GM23338 (cell line): Measurements from ENCODE around the gene TRAF3. TPM values are rescaled to one million over a fixed set of nuclear protein-coding genes. Genes with fewer than 3 reads are reported as not detected.
A peak's percentile ranks its signal among the peaks of the same experiment; 100 is the strongest.

Experiments
- ATAC-seq: fragments of 200-7000 bp; cut with Tn5 transposase; 3 replicates; pipeline ENCODE4 v1.9.1; 2020
- DNase-seq: peaks from one replicate; pipeline ENCODE4 v3.0.0-alpha.2; 2015; ENCODE audit warnings: low spot score
- H2AFZ ChIP-seq: fragments of 200-600 bp; sonication (generic); 2 replicates; pipeline ENCODE4 v1.8.0; 2016; ENCODE audit warnings: antibody characterized with exemption, mild to moderate bottlenecking, moderate library complexity
- H3F3A ChIP-seq: fragments of 200-600 bp; sonication (generic); replicated peaks from 2 replicates; pipeline ENCODE4 v1.8.0; 2017; ENCODE audit warnings: antibody characterized with exemption, mixed run types, low read depth
- H3K27ac ChIP-seq: fragments of 200-600 bp; sonication (generic); 2 replicates; pipeline ENCODE4 v1.6.1; 2016; ENCODE audit warnings: low read depth
- H3K27me3 ChIP-seq: fragments of 200-600 bp; sonication (generic); 2 replicates; pipeline ENCODE4 v1.8.0; 2016; ENCODE audit warnings: mild to moderate bottlenecking, mixed run types, moderate library complexity; ENCODE audit not compliant: insufficient read depth
- H3K36me3 ChIP-seq: fragments of 200-600 bp; sonication (generic); 2 replicates; pipeline ENCODE4 v1.8.0; 2016; ENCODE audit warnings: mild to moderate bottlenecking; ENCODE audit not compliant: insufficient read depth
- H3K4me1 ChIP-seq: fragments of 200-600 bp; sonication (generic); 2 replicates; pipeline ENCODE4 v1.8.0; 2016; ENCODE audit warnings: mild to moderate bottlenecking, moderate library complexity; ENCODE audit not compliant: insufficient read depth
- H3K4me2 ChIP-seq: fragments of 200-600 bp; sonication (generic); 2 replicates; pipeline ENCODE4 v1.7.1; 2017; ENCODE audit warnings: mixed run types
- H3K4me3 ChIP-seq: fragments of 200-600 bp; sonication (generic); 2 replicates; pipeline ENCODE4 v1.6.1; 2016; ENCODE audit warnings: mixed run types
- H3K79me2 ChIP-seq: fragments of 200-600 bp; sonication (generic); replicated peaks from 2 replicates; pipeline ENCODE4 v1.8.0; 2017; ENCODE audit warnings: mild to moderate bottlenecking; ENCODE audit not compliant: insufficient read depth
- H3K9me2 ChIP-seq: fragments of 200-600 bp; sonication (generic); 2 replicates; pipeline ENCODE4 v1.8.0; 2017; ENCODE audit not compliant: insufficient read depth
- H4K20me1 ChIP-seq: fragments of 200-600 bp; sonication (generic); replicated peaks from 2 replicates; pipeline ENCODE4 v1.8.0; 2017; ENCODE audit warnings: mild to moderate bottlenecking; ENCODE audit not compliant: insufficient read depth
- H3K27ac Mint-ChIP-seq: 2 replicates; pipeline ENCODE4 v1.8.0; 2020; ENCODE audit warnings: inconsistent platforms, mild to moderate bottlenecking, moderate library complexity, mixed read lengths
- H3K27me3 Mint-ChIP-seq: 3 replicates; pipeline ENCODE4 v1.8.0; 2022; ENCODE audit warnings: low read depth, mild to moderate bottlenecking, moderate library complexity, mixed read lengths, inconsistent platforms; ENCODE audit not compliant: insufficient read depth, poor library complexity
- H3K36me3 Mint-ChIP-seq: 3 replicates; pipeline ENCODE4 v1.8.0; 2021; ENCODE audit warnings: low read depth, mild to moderate bottlenecking, inconsistent platforms, moderate library complexity, mixed read lengths
- H3K4me1 Mint-ChIP-seq: 3 replicates; pipeline ENCODE4 v1.8.0; 2020; ENCODE audit warnings: mild to moderate bottlenecking, inconsistent platforms, mixed read lengths
- H3K4me3 Mint-ChIP-seq: 3 replicates; pipeline ENCODE4 v1.8.0; 2021; ENCODE audit warnings: moderate library complexity, mild to moderate bottlenecking, inconsistent platforms, mixed read lengths
- H3K9me3 Mint-ChIP-seq: 3 replicates; pipeline ENCODE4 v1.8.0; 2020; ENCODE audit warnings: moderate library complexity, mild to moderate bottlenecking, inconsistent platforms, mixed read lengths
- POLR2AphosphoS5 ChIP-seq: IDR thresholded peaks from 2 replicates; pipeline ENCODE4 v1.6.1; 2016; ENCODE audit warnings: antibody characterized with exemption, low read depth
- REST ChIP-seq: IDR thresholded peaks from one replicate; pipeline ENCODE4 v1.6.1; 2018; ENCODE audit warnings: antibody characterized with exemption; ENCODE audit not compliant: unreplicated experiment
- ZNF331 ChIP-seq: fragments of 250-450 bp; sonication (Bioruptor Pico); IDR thresholded peaks from 2 replicates; pipeline ENCODE4 v1.5.0; 2020; ENCODE audit warnings: low read depth, mild to moderate bottlenecking, moderate library complexity
- polyA plus RNA-seq: library from polyadenylated mRNA; unstranded; fragments of >200 nt; fragmentation: Nextera tagmentation; extraction: Ambion mirVana; gene quantifications from 2 replicates; pipeline ENCODE4 v1.2.1, GENCODE V29; 2016
- total RNA-seq: library from RNA; depleted of rRNA; stranded (reverse); fragments of >200 nt; shearing (Covaris generic); gene quantifications from 2 replicates; pipeline ENCODE4 v1.2.3, GENCODE V29; 2014
- TF ChIP-seq, protein P1 (sequence below): fragments of 250-450 bp; sonication (Bioruptor Pico); IDR thresholded peaks from 2 replicates; pipeline ENCODE4 v1.5.0; 2020; ENCODE audit warnings: mild to moderate bottlenecking, moderate library complexity
- TF ChIP-seq, protein P2 (sequence below): IDR thresholded peaks from 2 replicates; pipeline ENCODE4 v1.6.1; 2016; ENCODE audit warnings: antibody characterized with exemption

Gene TRAF3
- total and polyA plus RNA-seq, 2 experiments from 2014 or later = 3.7 to 9.3 TPM

GRCh38 chr14:102920998-102921304 lies 143.7 kb downstream of the TRAF3 start (continued):
- TF ChIP-seq, protein P1, sequence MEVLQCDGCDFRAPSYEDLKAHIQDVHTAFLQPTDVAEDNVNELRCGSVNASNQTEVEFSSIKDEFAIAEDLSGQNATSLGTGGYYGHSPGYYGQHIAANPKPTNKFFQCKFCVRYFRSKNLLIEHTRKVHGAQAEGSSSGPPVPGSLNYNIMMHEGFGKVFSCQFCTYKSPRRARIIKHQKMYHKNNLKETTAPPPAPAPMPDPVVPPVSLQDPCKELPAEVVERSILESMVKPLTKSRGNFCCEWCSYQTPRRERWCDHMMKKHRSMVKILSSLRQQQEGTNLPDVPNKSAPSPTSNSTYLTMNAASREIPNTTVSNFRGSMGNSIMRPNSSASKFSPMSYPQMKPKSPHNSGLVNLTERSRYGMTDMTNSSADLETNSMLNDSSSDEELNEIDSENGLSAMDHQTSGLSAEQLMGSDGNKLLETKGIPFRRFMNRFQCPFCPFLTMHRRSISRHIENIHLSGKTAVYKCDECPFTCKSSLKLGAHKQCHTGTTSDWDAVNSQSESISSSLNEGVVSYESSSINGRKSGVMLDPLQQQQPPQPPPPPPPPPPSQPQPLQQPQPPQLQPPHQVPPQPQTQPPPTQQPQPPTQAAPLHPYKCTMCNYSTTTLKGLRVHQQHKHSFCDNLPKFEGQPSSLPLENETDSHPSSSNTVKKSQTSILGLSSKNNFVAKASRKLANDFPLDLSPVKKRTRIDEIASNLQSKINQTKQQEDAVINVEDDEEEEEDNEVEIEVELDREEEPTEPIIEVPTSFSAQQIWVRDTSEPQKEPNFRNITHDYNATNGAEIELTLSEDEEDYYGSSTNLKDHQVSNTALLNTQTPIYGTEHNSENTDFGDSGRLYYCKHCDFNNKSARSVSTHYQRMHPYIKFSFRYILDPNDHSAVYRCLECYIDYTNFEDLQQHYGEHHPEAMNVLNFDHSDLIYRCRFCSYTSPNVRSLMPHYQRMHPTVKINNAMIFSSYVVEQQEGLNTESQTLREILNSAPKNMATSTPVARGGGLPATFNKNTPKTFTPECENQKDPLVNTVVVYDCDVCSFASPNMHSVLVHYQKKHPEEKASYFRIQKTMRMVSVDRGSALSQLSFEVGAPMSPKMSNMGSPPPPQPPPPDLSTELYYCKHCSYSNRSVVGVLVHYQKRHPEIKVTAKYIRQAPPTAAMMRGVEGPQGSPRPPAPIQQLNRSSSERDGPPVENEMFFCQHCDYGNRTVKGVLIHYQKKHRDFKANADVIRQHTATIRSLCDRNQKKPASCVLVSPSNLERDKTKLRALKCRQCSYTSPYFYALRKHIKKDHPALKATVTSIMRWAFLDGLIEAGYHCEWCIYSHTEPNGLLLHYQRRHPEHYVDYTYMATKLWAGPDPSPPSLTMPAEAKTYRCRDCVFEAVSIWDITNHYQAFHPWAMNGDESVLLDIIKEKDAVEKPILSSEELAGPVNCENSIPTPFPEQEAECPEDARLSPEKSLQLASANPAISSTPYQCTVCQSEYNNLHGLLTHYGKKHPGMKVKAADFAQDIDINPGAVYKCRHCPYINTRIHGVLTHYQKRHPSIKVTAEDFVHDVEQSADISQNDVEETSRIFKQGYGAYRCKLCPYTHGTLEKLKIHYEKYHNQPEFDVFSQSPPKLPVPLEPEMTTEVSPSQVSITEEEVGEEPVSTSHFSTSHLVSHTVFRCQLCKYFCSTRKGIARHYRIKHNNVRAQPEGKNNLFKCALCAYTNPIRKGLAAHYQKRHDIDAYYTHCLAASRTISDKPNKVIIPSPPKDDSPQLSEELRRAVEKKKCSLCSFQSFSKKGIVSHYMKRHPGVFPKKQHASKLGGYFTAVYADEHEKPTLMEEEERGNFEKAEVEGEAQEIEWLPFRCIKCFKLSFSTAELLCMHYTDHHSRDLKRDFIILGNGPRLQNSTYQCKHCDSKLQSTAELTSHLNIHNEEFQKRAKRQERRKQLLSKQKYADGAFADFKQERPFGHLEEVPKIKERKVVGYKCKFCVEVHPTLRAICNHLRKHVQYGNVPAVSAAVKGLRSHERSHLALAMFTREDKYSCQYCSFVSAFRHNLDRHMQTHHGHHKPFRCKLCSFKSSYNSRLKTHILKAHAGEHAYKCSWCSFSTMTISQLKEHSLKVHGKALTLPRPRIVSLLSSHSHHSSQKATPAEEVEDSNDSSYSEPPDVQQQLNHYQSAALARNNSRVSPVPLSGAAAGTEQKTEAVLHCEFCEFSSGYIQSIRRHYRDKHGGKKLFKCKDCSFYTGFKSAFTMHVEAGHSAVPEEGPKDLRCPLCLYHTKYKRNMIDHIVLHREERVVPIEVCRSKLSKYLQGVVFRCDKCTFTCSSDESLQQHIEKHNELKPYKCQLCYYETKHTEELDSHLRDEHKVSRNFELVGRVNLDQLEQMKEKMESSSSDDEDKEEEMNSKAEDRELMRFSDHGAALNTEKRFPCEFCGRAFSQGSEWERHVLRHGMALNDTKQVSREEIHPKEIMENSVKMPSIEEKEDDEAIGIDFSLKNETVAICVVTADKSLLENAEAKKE = no peak
- TF ChIP-seq, protein P2, sequence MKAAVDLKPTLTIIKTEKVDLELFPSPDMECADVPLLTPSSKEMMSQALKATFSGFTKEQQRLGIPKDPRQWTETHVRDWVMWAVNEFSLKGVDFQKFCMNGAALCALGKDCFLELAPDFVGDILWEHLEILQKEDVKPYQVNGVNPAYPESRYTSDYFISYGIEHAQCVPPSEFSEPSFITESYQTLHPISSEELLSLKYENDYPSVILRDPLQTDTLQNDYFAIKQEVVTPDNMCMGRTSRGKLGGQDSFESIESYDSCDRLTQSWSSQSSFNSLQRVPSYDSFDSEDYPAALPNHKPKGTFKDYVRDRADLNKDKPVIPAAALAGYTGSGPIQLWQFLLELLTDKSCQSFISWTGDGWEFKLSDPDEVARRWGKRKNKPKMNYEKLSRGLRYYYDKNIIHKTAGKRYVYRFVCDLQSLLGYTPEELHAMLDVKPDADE = no peak
- TF ChIP-seq POLR2AphosphoS5 = no peak

- peaks cover 33% of the 10 kb centered on the region for H3K27me3 Mint-ChIP-seq
- H3K27me3 ChIP-seq = peaks cover 69% of the 10 kb centered on the region
- H3K36me3 Mint-ChIP-seq = no peaks in the 10 kb centered on the region
- H3K9me3 Mint-ChIP-seq = no peaks in the 10 kb centered on the region
- H3K4me1 ChIP-seq = peaks cover 8% of the 10 kb centered on the region
- peaks cover 13% of the 10 kb centered on the region for H3K9me2 ChIP-seq
- peaks cover 10% of the 10 kb centered on the region for H3F3A ChIP-seq
- no peaks in the 10 kb centered on the region for H3K36me3 ChIP-seq
- peak within 1 kb of the TSS; percentile 63 for H3K4me3 Mint-ChIP-seq
- peak within 1 kb of the TSS; percentile 96 for H3K4me2 ChIP-seq
- no peak within 1 kb of the TSS for H3K27ac Mint-ChIP-seq
- peak; percentile 32 for ATAC-seq
- no peak within 1 kb of the TSS for H3K27ac ChIP-seq
- no peaks in the 10 kb centered on the region for H3K79me2 ChIP-seq
- no peaks in the 10 kb centered on the region; the same call in 1 of the 2 replicates for H4K20me1 ChIP-seq
- H2AFZ ChIP-seq = peak within 1 kb of the TSS; percentile 91
- H3K4me1 Mint-ChIP-seq = peaks cover 12% of the 10 kb centered on the region
- peak within 1 kb of the TSS; percentile 66 for H3K4me3 ChIP-seq
- peak; percentile 79 for DNase-seq
- TF ChIP-seq POLR2AphosphoS5 = no peak
- TF ChIP-seq REST = no peak
- TF ChIP-seq ZNF331 = no peak
Measured at GRCh38 chr14:102922490-102923200, 145.4 kb downstream of the TRAF3 start, which contains the start of gene AMN. Gene AMN (plus strand): TSS chr14:102922663. CDS start chr14:102922689, 26 bp downstream.
